Measurements from ENCODE around the gene GOLGA6D. TPM values are rescaled to one million over a fixed set of nuclear protein-coding genes. Genes with fewer than 3 reads are reported as not detected.

The GOLGA6D gene
- total RNA-seq, 1 experiment from 2014 or later: not detected

GRCh38 chr15:75321711-75322110, 39.1 kb downstream of the GOLGA6D start:
- POLR2A ChIA-PET (ENCODE audit: unreplicated experiment): no interaction called here
- Histone ChIP-seq H3K9me3 (ENCODE audit: low read length) (no peaks in the 10 kb centered on the region), H2AFZ (ENCODE audit: low read length) (no peak overlapping the region), H3F3A (ENCODE audit: low read length, unreplicated experiment) (no peaks in the 10 kb centered on the region), H3K9me2 (replicated peaks; ENCODE audit: low read length) (no peaks in the 10 kb centered on the region), H3K4me1 (ENCODE audit: insufficient read depth, low read length) (no peaks in the 10 kb centered on the region), H3K27ac (ENCODE audit: low read length) (no peak overlapping the region), H3K4me2 (ENCODE audit: low read length) (no peak overlapping the region), H3K36me3 (ENCODE audit: low read depth, low read length) (no peaks in the 10 kb centered on the region), H3K4me3 (ENCODE audit: low read length) (no peak overlapping the region), H3K9ac (ENCODE audit: low read length) (no peak overlapping the region), H4K20me1 (ENCODE audit: low read length) (no peaks in the 10 kb centered on the region), H3K79me2 (ENCODE audit: low read length) (no peaks in the 10 kb centered on the region), H3K27me3 (ENCODE audit: low read length) (no peaks in the 10 kb centered on the region)
- no peak for TF ChIP-seq CTCF (conservative IDR thresholded peaks at IDR 0.05; ENCODE audit: low read depth, low read length)
- no peak for TF ChIP-seq EZH2 (IDR thresholded peaks at IDR 0.05; ENCODE audit: low read length, unreplicated experiment)
- no peak for TF ChIP-seq EZH2phosphoT487 (IDR thresholded peaks at IDR 0.05; ENCODE audit: borderline replicate concordance, low read length)
- intact Hi-C loops (cut with micrococcal nuclease): no loop called here
- CTCF ChIA-PET: no interaction called here
- ATAC-seq (no peak), DNase-seq (no peak)
- no TSS peak for BruUV-seq (replicated peaks)

GRCh38 chr15:75325922-75326321, 43.3 kb downstream of the GOLGA6D start:
- H3K4me3 ChIP-seq (ENCODE audit: low read length): no peak overlapping the region
- intact Hi-C loops (cut with micrococcal nuclease): no loop called here
- no peaks in the 10 kb centered on the region for H3K9me2 ChIP-seq (replicated peaks; ENCODE audit: low read length)
- no peaks in the 10 kb centered on the region for H3K4me1 ChIP-seq (ENCODE audit: insufficient read depth, low read length)
- H3F3A ChIP-seq (ENCODE audit: low read length, unreplicated experiment): no peaks in the 10 kb centered on the region
- ATAC-seq (no peak), DNase-seq (no peak)
- H3K9ac ChIP-seq (ENCODE audit: low read length): no peak overlapping the region
- H3K27ac ChIP-seq (ENCODE audit: low read length): no peak overlapping the region
- no TSS peak for BruUV-seq (replicated peaks)
- no peaks in the 10 kb centered on the region for H3K9me3 ChIP-seq (ENCODE audit: low read length)
- H3K79me2 ChIP-seq (ENCODE audit: low read length): no peaks in the 10 kb centered on the region
- POLR2A ChIA-PET (ENCODE audit: unreplicated experiment): no interaction called here
- no peaks in the 10 kb centered on the region for H3K36me3 ChIP-seq (ENCODE audit: low read depth, low read length)
- no peak overlapping the region for H3K4me2 ChIP-seq (ENCODE audit: low read length)
- H4K20me1 ChIP-seq (ENCODE audit: low read length): no peaks in the 10 kb centered on the region
- H2AFZ ChIP-seq (ENCODE audit: low read length): no peak overlapping the region
- CTCF ChIA-PET: no interaction called here
- no peaks in the 10 kb centered on the region for H3K27me3 ChIP-seq (ENCODE audit: low read length)
- TF ChIP-seq EZH2phosphoT487 (IDR thresholded peaks at IDR 0.05; ENCODE audit: borderline replicate concordance, low read length) (no peak), EZH2 (IDR thresholded peaks at IDR 0.05; ENCODE audit: low read length, unreplicated experiment) (no peak), CTCF (conservative IDR thresholded peaks at IDR 0.05; ENCODE audit: low read depth, low read length) (no peak)

- H3K4me2 ChIP-seq (ENCODE audit: low read length): no peak overlapping the region
- intact Hi-C loops (cut with micrococcal nuclease): no loop called here
- no peak overlapping the region for H3K27ac ChIP-seq (ENCODE audit: low read length)
- ChIA-PET POLR2A (ENCODE audit: unreplicated experiment) (no interaction called here), CTCF (no interaction called here)
- no TSS peak for BruUV-seq (replicated peaks)
- H3K9ac ChIP-seq (ENCODE audit: low read length): no peak overlapping the region
- no peaks in the 10 kb centered on the region for H3K27me3 ChIP-seq (ENCODE audit: low read length)
- H3K9me2 ChIP-seq (replicated peaks; ENCODE audit: low read length): no peaks in the 10 kb centered on the region
- TF ChIP-seq CTCF (conservative IDR thresholded peaks at IDR 0.05; ENCODE audit: low read depth, low read length): 0 out of 2 replicates have a peak, but pooled peaks have one; percentile 8
- TF ChIP-seq EZH2phosphoT487 (IDR thresholded peaks at IDR 0.05; ENCODE audit: borderline replicate concordance, low read length): no peak
- no peaks in the 10 kb centered on the region for H3K36me3 ChIP-seq (ENCODE audit: low read depth, low read length)
- H3K4me1 ChIP-seq (ENCODE audit: insufficient read depth, low read length): no peaks in the 10 kb centered on the region
- DNase-seq: no peak
- no peaks in the 10 kb centered on the region for H3K79me2 ChIP-seq (ENCODE audit: low read length)
- no peak for ATAC-seq
- H3F3A ChIP-seq (ENCODE audit: low read length, unreplicated experiment): no peaks in the 10 kb centered on the region
- no peak overlapping the region for H2AFZ ChIP-seq (ENCODE audit: low read length)
- no peak overlapping the region for H3K4me3 ChIP-seq (ENCODE audit: low read length)
- no peaks in the 10 kb centered on the region for H4K20me1 ChIP-seq (ENCODE audit: low read length)
- no peaks in the 10 kb centered on the region for H3K9me3 ChIP-seq (ENCODE audit: low read length)
Observed at GRCh38 chr15:75327005-75327404, 44.4 kb downstream of the GOLGA6D start.

Data from PC-3 (cell line).